Measurements from ENCODE around the gene VSIG8.

GRCh38 chr1:159827102-159827490 lies 35.4 kb downstream of the VSIG8 start:
- no peak for TF ChIP-seq CTCF (IDR thresholded peaks at IDR 0.05)
- no peak for TF ChIP-seq POLR2A (IDR thresholded peaks at IDR 0.05)
